GM13976 (cell line): Measurements from ENCODE around the gene TPD52L1.

ENCODE experiments used
- DNase-seq: peaks from one replicate; pipeline ENCODE4 v3.0.0; 2012; ENCODE audit warnings: low spot score
- CTCF ChIP-seq: IDR thresholded peaks from 2 replicates; pipeline ENCODE4 v1.5.1; 2012; ENCODE audit warnings: borderline replicate concordance, mild to moderate bottlenecking; ENCODE audit not compliant: insufficient read depth; ENCODE audit errors: extremely low read depth, missing control alignments, control extremely low read depth
- in situ Hi-C: fragments of 300-500 bp; cut with MboI; formaldehyde crosslinking; loops from one replicate; pipeline ENCODE4 v1.12.0; 2022; ENCODE audit warnings: low sequenced_read_pairs, mixed read lengths, inconsistent platforms; ENCODE audit not compliant: unreplicated experiment

The TPD52L1 gene

GRCh38 chr6:125224231-125224861 lies 70.8 kb downstream of the TPD52L1 start:
- in situ Hi-C loops = no loop called here
- no peak for DNase-seq
- no peak for TF ChIP-seq CTCF

GRCh38 chr6:125227244-125227643 lies 73.7 kb downstream of the TPD52L1 start:
- no peak for TF ChIP-seq CTCF
- in situ Hi-C loops = no loop called here
- DNase-seq = no peak

GRCh38 chr6:125228981-125229479 lies 75.5 kb downstream of the TPD52L1 start:
- DNase-seq = no peak
- no peak for TF ChIP-seq CTCF
- in situ Hi-C loops = no loop called here

GRCh38 chr6:125230674-125231073 lies 77.1 kb downstream of the TPD52L1 start:
- in situ Hi-C loops = no loop called here
- DNase-seq = no peak
- no peak for TF ChIP-seq CTCF

- TF ChIP-seq CTCF = no peak
- in situ Hi-C loops = no loop called here
- no peak for DNase-seq
Measured at GRCh38 chr6:125231133-125231532, 77.6 kb downstream of the TPD52L1 start.

GRCh38 chr6:125231574-125232343 lies 78.2 kb downstream of the TPD52L1 start:
- no peak for DNase-seq
- in situ Hi-C loops = no loop called here
- no peak for TF ChIP-seq CTCF
